Measurements from ENCODE around the gene GAPVD1. TPM values are rescaled to one million over a fixed set of nuclear protein-coding genes. Genes with fewer than 3 reads are reported as not detected.

The GAPVD1 gene
- total and polyA plus RNA-seq, 2 of the 8 experiments (the other 6 are each of a cell fraction or from before 2014, with no cell fraction given) = 5.5 to 40.5 TPM

DNA sequence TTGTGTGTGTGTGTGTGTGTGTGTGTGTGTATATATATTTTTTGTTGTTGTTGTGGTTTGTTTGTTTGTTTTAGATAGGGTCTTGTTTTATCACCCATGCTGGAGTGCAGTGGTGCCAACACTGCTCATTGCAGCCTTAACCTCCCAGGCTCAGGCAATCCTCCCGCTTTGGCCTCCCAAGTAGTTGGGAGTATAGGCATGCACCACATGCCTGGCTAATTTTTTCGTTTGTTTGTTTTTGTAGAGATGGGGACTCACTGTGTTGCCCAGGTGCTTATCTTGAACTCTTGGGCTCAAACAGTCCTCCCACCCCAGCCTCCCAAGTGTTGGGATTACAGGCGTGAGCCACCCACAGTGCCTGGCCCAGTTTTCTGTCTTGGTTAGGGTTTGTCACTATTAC is 77.3 kb downstream of the GAPVD1 start:
- Histone ChIP-seq H3K4me3 (ENCODE audit: extremely low read depth in 1 of 4, insufficient read depth in 2 of 4, low read depth in 3 of 4, low read length in 4 of 4) (no peak overlapping the region), H3K79me2 (ENCODE audit: control insufficient read depth in 1 of 2, insufficient read depth in 2 of 2, low read length in 2 of 2) (no peaks in the 10 kb centered on the region), H3K23me2 (ENCODE audit: low read depth, low read length) (no peaks in the 10 kb centered on the region), H4K8ac (ENCODE audit: extremely low read depth, insufficient read depth, low read length) (no peak overlapping the region), H3K23ac (ENCODE audit: insufficient read length) (no peak overlapping the region), H2BK12ac (ENCODE audit: low read depth, low read length) (no peak overlapping the region), H3K4me2 (ENCODE audit: insufficient read depth in 1 of 2, low read depth in 2 of 2, low read length in 2 of 2) (no peak overlapping the region), H3K56ac (replicated peaks; ENCODE audit: insufficient read length, low read depth, low read length) (no peak overlapping the region), H3K9ac (replicated peaks in 1 of 4; ENCODE audit: extremely low read depth in 1 of 4, low read depth in 3 of 4, low read length in 3 of 4) (no peak overlapping the region), H3K36me3 (ENCODE audit: control insufficient read depth in 2 of 4, insufficient read depth in 4 of 4, low read length in 3 of 4) (peaks cover 0 to 35% (median 5%) of the 10 kb centered on the region in 4 experiments; a peak in 3 of 8 replicates), H4K20me1 (replicated peaks in 1 of 2; ENCODE audit: control insufficient read depth in 1 of 2, insufficient read depth in 2 of 2, low read length in 2 of 2) (peaks cover 0 to 2% of the 10 kb centered on the region in 2 experiments), H2BK20ac (ENCODE audit: low read length) (no peak overlapping the region), H3K79me1 (ENCODE audit: low read depth, low read length) (no peaks in the 10 kb centered on the region), H2BK5ac (ENCODE audit: low read depth, low read length) (no peak overlapping the region), H3K14ac (ENCODE audit: insufficient read length) (no peak overlapping the region), H4K5ac (ENCODE audit: insufficient read length, low read depth, low read length) (no peak overlapping the region), H3K27me3 (replicated peaks in 1 of 4; ENCODE audit: control insufficient read depth in 3 of 4, extremely low read depth in 1 of 4, insufficient read depth in 3 of 4, low read length in 3 of 4) (no peaks in the 10 kb centered on the region), H3K18ac (ENCODE audit: extremely low read depth, low read length) (no peak overlapping the region), H2BK120ac (replicated peaks; ENCODE audit: low read depth, low read length) (no peak overlapping the region), H4K91ac (replicated peaks; ENCODE audit: insufficient read length, low read length) (no peak overlapping the region), H3K4me1 (replicated peaks in 1 of 4; ENCODE audit: control insufficient read depth in 3 of 4, insufficient read depth in 4 of 4, low read length in 3 of 4) (peaks cover 0 to 9% (median 3%) of the 10 kb centered on the region in 4 experiments; a peak in 5 of 7 replicates), H3K27ac (ENCODE audit: low read depth, low read length) (no peak overlapping the region), H2AK5ac (ENCODE audit: low read depth, low read length) (no peak overlapping the region), H2BK15ac (ENCODE audit: low read length) (no peak overlapping the region), H3K4ac (replicated peaks; ENCODE audit: insufficient read length, low read depth, low read length) (no peak overlapping the region), H2AFZ (ENCODE audit: low read length) (no peak overlapping the region), H3K9me3 (ENCODE audit: insufficient read depth in 2 of 2, low read depth in 1 of 2, low read length in 1 of 2) (no peaks in the 10 kb centered on the region)
- ChIA-PET CTCF (ENCODE audit: partially characterized antibody) (no interaction called here), POLR2A (ENCODE audit: partially characterized antibody) (no interaction called here)
- TF ChIP-seq SP4 (IDR thresholded peaks at IDR 0.05; ENCODE audit: low read length) = no peak
- no peak for TF ChIP-seq BRCA1 (IDR thresholded peaks at IDR 0.05; ENCODE audit: low read depth, low read length)
- TF ChIP-seq NANOG (IDR thresholded peaks at IDR 0.05; ENCODE audit: insufficient read depth, low read depth, low read length, poor library complexity, severe bottlenecking) = no peak
- TF ChIP-seq SUZ12 (IDR thresholded peaks at IDR 0.05; ENCODE audit: low read length) = no peak
- TF ChIP-seq TAF7 (optimal IDR thresholded peaks at IDR 0.05; ENCODE audit: borderline replicate concordance, low read depth, low read length) = no peak
- no peak for TF ChIP-seq TCF12 (IDR thresholded peaks at IDR 0.05; ENCODE audit: low read depth, low read length)
- no peak for TF ChIP-seq SAP30 (IDR thresholded peaks at IDR 0.05; ENCODE audit: insufficient read depth, insufficient replicate concordance, low read length)
- TF ChIP-seq TEAD4 (IDR thresholded peaks at IDR 0.05; ENCODE audit: low read depth, low read length) = no peak
- TF ChIP-seq EGR1 (IDR thresholded peaks at IDR 0.05; ENCODE audit: borderline replicate concordance, low read depth, low read length) = no peak
- no peak for TF ChIP-seq JUN (IDR thresholded peaks at IDR 0.05; ENCODE audit: low read depth, low read length)
- no peak for TF ChIP-seq USF2 (IDR thresholded peaks at IDR 0.05; ENCODE audit: low read length)
- WGBS, 2 experiments (ENCODE audit: extremely low coverage in 1 of 2, insufficient coverage in 1 of 2, insufficient read length in 1 of 2, insufficient replicate concordance in 2 of 2, low coverage in 1 of 2, low lambda C conversion rate in 2 of 2, missing lambda C conversion rate in 1 of 2) = 90% methylated on average over 3 of the region's 3 CpGs; no CpG with 5 or more reads in 1 of the 2 experiments
- DNase-seq (ENCODE audit: low read depth in 1 of 2, low spot score in 2 of 2) = no peak
- FAIRE-seq = no peak
